ENCODE data around the gene MIER2. TPM values are rescaled to one million over a fixed set of nuclear protein-coding genes. Genes with fewer than 3 reads are reported as not detected.

Gene MIER2
- total RNA-seq, 1 donor from 2014 or later: 39.4 TPM

GRCh38 chr19:369876-370275 is 25.3 kb upstream of the MIER2 start:
- Histone ChIP-seq H3K27ac (no peak overlapping the region), H3K4me3 (no peak overlapping the region), H3K9me3 (no peaks in the 10 kb centered on the region), H3K27me3 (ENCODE audit: low read depth) (peaks cover 28% of the 10 kb centered on the region), H3K4me1 (peaks cover 7% of the 10 kb centered on the region), H3K36me3 (no peaks in the 10 kb centered on the region)
- intact Hi-C loops (cut with DNase I): no loop called here
- ATAC-seq: no peak
- DNase-seq: no peak
- no peak for TF ChIP-seq CTCF (IDR thresholded peaks at IDR 0.05)

GRCh38 chr19:369256-369655 is 24.7 kb upstream of the MIER2 start:
- ATAC-seq (no peak), DNase-seq (no peak)
- H3K9me3 ChIP-seq: no peaks in the 10 kb centered on the region
- peaks cover 7% of the 10 kb centered on the region for H3K4me1 ChIP-seq
- H3K27ac ChIP-seq: no peak overlapping the region
- H3K4me3 ChIP-seq: no peak overlapping the region
- intact Hi-C loops (cut with DNase I): no loop called here
- no peaks in the 10 kb centered on the region for H3K36me3 ChIP-seq
- no peak for TF ChIP-seq CTCF (IDR thresholded peaks at IDR 0.05)
- peaks cover 23% of the 10 kb centered on the region for H3K27me3 ChIP-seq (ENCODE audit: low read depth)

DNA sequence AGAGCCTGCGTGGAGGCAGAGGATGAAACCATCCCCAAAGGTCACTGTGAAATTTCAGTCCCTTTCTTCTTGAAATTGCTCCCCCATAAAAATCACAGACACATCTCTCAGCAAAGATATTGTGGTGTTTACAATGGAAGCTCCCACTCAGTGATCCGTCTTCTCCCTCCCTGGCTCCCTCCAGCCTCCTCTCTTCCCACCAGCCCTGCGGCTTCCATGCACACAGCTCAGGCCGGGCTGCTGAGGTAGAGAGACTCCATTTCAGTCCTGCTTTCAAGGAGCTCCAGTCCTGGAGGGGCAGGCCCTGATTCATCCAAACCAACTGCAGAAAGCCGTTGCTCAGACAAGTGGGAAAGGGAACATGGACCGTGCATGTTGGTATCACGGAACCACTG is 24.0 kb upstream of the MIER2 start:
- peaks cover 7% of the 10 kb centered on the region for H3K4me1 ChIP-seq
- intact Hi-C loops (cut with DNase I): no loop called here
- no peak for DNase-seq

DNA sequence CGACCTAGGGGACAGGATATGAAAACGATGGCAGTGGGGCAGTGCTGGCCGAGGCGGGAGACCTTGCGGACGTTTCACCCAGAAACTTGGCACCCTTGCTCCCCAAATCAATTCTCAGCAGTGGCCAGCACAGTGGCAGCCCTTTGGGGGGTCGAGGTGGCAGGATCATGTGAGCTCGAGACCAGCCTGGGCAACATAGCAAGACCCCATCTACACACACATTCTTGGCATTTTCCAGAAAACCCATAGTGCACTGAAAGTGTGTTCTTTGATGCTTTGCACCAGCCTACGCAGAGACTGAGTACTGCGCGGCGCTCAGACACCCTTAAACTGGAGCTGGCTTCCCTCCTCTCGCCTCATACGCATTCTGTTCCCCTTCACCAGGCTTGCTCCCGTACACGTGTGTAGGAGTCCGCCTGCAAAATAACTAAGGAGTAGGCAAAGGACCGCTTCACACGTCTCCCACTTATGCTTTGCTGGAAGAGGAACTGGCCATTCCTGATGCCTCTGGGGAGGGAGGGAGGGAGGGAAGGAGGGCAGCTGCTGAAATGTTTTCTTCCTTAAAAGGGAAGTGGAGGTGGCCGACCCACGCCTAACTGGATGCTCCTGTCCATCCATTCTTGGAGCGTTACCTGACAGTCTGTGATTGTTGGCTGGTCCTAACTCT is 23.5 kb upstream of the MIER2 start:
- no peak for TF ChIP-seq CTCF (IDR thresholded peaks at IDR 0.05)
- no peak for DNase-seq
- H3K27me3 ChIP-seq (ENCODE audit: low read depth): peaks cover 11% of the 10 kb centered on the region
- H3K4me3 ChIP-seq: no peak overlapping the region
- no peaks in the 10 kb centered on the region for H3K36me3 ChIP-seq
- intact Hi-C loops (cut with DNase I): no loop called here
- H3K9me3 ChIP-seq: no peaks in the 10 kb centered on the region
- ATAC-seq: no peak
- H3K4me1 ChIP-seq: peaks cover 7% of the 10 kb centered on the region
- no peak overlapping the region for H3K27ac ChIP-seq

More for the DNA sequence above, 24.0 kb upstream of the MIER2 start:
- Histone ChIP-seq H3K9me3 (no peaks in the 10 kb centered on the region), H3K4me3 (no peak overlapping the region), H3K27ac (no peak overlapping the region), H3K27me3 (ENCODE audit: low read depth) (peaks cover 16% of the 10 kb centered on the region), H3K36me3 (no peaks in the 10 kb centered on the region)
- ATAC-seq: no peak
- TF ChIP-seq CTCF (IDR thresholded peaks at IDR 0.05): no peak

GRCh38 chr19:367561-367960 is 23.0 kb upstream of the MIER2 start:
- H3K9me3 ChIP-seq: no peaks in the 10 kb centered on the region

More at GRCh38 chr19:367561-367960, 23.0 kb upstream of the MIER2 start:
- peaks cover 10% of the 10 kb centered on the region for H3K27me3 ChIP-seq (ENCODE audit: low read depth)
- no peak for TF ChIP-seq CTCF (IDR thresholded peaks at IDR 0.05)
- no peaks in the 10 kb centered on the region for H3K36me3 ChIP-seq
- DNase-seq: no peak
- H3K27ac ChIP-seq: no peak overlapping the region
- H3K4me1 ChIP-seq: peaks cover 7% of the 10 kb centered on the region
- ATAC-seq: no peak
- no peak overlapping the region for H3K4me3 ChIP-seq
- intact Hi-C loops (cut with DNase I): no loop called here

Measured in lower lobe of right lung (tissue), 2 donors.